Measurements from ENCODE around the gene TSPAN18.

- TF ChIP-seq POLR2AphosphoS5 (IDR thresholded peaks at IDR 0.05; ENCODE audit: low read depth), result no peak
- TF ChIP-seq EZH2phosphoT487 (IDR thresholded peaks at IDR 0.05; ENCODE audit: unreplicated experiment), result no peak
- no peak for TF ChIP-seq CTCF (conservative IDR thresholded peaks at IDR 0.05; ENCODE audit: low read depth in 2 of 2)
- TF ChIP-seq REST (IDR thresholded peaks at IDR 0.05; ENCODE audit: unreplicated experiment), result no peak
- no peak for TF ChIP-seq CREB1 (CRISPR knock-in tag; IDR thresholded peaks at IDR 0.05; ENCODE audit: low read depth)
- TF ChIP-seq EZH2 (IDR thresholded peaks at IDR 0.05; ENCODE audit: low read depth, unreplicated experiment), result no peak
- no peak for TF ChIP-seq ZNF331 (CRISPR knock-in tag; IDR thresholded peaks at IDR 0.05; ENCODE audit: low read depth)
- no peak for TF ChIP-seq ZNF114 (CRISPR knock-in tag; IDR thresholded peaks at IDR 0.05)
- TF ChIP-seq ETS1 (IDR thresholded peaks at IDR 0.05), result no peak
- no peak for TF ChIP-seq ZNF462 (CRISPR knock-in tag; IDR thresholded peaks at IDR 0.05)
- no peak for TF ChIP-seq JUNB (IDR thresholded peaks at IDR 0.05; ENCODE audit: unreplicated experiment)
- no peak for TF ChIP-seq NANOG (IDR thresholded peaks at IDR 0.05; ENCODE audit: borderline replicate concordance)
These were observed 204.0 kb downstream of the TSPAN18 start for GRCh38 chr11:44930588-44931302.

Measured in GM23338 (cell line).